ENCODE measurements around the gene IL32. TPM values are rescaled to one million over a fixed set of nuclear protein-coding genes. Genes with fewer than 3 reads are reported as not detected.

The IL32 gene
- total RNA-seq, 1 donor from 2014 or later, result 4.9 TPM

DNA sequence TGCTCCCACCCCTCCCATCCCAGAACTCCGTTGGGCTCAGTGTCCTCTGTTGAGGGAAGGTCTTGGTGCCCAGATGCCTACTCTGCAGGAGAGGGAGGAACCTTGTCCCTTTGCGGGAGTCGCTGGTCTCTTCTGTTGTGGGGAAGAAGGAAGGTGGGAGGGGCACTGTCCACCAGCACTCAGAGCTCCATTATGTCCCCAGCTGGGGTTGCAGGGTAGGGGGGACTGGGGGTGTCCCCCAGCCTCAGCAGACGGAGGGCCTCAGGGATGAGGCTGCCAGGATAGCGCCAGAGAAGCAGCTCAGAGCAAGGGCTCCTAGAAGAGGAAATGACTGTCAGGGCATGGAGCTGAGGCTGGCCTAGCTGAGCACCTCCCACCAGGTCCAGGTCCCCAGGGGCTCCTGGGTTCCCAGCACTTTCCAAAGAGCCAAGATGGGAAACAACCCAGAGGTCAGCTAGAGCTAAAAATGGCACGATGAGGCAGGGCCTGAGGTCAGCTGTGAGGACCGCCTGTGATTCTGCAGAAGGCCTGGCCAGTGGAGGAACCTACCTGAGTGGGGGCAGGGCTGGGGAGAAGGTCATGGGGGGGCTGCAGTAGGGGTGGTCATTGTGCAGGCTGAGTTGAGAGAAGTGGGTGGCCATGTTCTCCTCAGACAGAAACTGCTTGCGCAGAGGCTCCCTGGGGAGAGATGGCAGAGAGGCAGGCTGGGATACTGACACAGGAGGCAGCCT is 42.6 kb upstream of the IL32 start:
- Mint-ChIP-seq H3K27me3 (ENCODE audit: low read depth) (peaks cover 12% of the 10 kb centered on the region), H3K27ac (peak overlapping the region; percentile 99), H3K4me1 (peaks cover 41% of the 10 kb centered on the region), H3K4me3 (peak overlapping the region; percentile 84), H3K9me3 (no peaks in the 10 kb centered on the region), H3K36me3 (peaks cover 11% of the 10 kb centered on the region)
- no peak for DNase-seq (ENCODE audit: low spot score in 2 of 2, unreplicated experiment in 2 of 2)
- TF ChIP-seq, protein P1, sequence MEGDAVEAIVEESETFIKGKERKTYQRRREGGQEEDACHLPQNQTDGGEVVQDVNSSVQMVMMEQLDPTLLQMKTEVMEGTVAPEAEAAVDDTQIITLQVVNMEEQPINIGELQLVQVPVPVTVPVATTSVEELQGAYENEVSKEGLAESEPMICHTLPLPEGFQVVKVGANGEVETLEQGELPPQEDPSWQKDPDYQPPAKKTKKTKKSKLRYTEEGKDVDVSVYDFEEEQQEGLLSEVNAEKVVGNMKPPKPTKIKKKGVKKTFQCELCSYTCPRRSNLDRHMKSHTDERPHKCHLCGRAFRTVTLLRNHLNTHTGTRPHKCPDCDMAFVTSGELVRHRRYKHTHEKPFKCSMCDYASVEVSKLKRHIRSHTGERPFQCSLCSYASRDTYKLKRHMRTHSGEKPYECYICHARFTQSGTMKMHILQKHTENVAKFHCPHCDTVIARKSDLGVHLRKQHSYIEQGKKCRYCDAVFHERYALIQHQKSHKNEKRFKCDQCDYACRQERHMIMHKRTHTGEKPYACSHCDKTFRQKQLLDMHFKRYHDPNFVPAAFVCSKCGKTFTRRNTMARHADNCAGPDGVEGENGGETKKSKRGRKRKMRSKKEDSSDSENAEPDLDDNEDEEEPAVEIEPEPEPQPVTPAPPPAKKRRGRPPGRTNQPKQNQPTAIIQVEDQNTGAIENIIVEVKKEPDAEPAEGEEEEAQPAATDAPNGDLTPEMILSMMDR (IDR thresholded peaks at IDR 0.05; ENCODE audit: unreplicated experiment), result no peak

DNA sequence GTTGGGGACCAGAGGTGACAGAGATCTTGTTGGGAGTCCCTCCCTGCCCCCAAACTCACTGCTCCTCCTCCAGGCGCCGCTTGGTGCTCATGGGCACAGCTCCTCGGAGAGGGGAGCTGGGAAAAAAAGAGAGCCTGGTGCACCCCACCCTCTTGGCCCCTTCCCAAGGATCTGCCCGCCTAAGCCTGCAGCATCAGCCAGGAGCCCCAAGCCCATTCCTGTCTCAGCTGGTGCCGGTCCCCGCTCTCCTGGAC is 42.1 kb upstream of the IL32 start:
- Mint-ChIP-seq H3K27ac (peak overlapping the region; percentile 99), H3K9me3 (no peaks in the 10 kb centered on the region), H3K27me3 (ENCODE audit: low read depth) (peaks cover 8% of the 10 kb centered on the region), H3K4me1 (peaks cover 39% of the 10 kb centered on the region), H3K4me3 (peak overlapping the region; percentile 84), H3K36me3 (peaks cover 11% of the 10 kb centered on the region)
- TF ChIP-seq, protein P1 (IDR thresholded peaks at IDR 0.05; ENCODE audit: unreplicated experiment), result no peak
- no peak for DNase-seq (ENCODE audit: low spot score in 2 of 2, unreplicated experiment in 2 of 2)

DNA sequence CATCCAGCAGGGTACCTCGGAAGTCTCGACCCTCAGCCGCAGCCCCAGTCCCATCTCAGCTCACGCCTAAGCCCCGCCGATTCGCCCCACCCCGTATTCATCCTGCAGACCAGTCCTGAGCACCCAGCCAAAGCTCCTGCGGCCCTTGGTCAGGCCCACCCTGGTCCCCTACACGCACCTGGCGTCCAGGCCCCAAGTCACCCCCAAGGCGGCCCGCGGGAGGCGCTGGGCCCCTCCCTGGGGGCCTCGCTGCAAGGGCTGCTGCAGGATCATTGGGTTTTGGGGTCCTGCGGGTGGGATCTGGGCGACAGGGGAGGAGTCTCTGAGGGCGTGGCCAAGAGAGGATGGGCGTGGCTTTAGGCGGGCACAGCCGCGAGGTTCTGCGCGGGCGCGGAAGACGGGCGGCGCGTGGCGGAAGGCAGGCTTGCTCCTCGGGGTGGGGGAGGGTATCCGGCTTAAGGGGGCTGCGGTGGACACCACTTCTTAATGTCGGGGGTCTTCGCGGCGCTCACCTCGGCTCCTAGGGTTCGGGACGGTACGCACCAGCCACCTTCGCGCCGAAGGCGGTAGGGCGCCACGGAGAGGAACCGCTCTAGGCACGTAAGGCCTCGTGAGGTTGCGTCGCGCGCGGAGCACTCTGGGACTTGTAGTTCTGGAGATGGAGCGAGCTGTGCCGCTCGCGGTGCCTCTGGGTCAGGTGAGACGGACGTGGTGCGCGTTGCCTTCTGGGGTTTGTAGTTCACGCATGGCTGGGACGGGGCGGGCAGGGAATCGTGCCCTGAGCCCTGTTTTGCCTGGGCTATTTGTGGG is 41.6 kb upstream of the IL32 start, which contains the start of the genes HCFC1R1 and THOC6:
Gene HCFC1R1 (minus strand): TSS at position 274 of the 810 bp plus-strand sequence. CDS start 1 bp downstream, at position 273.
Gene THOC6 (plus strand): TSS at position 367 of the 810 bp plus-strand sequence. CDS start 292 bp downstream, at position 659.
- H3K9me3 Mint-ChIP-seq, result no peaks in the 10 kb centered on the region
- H3K27me3 Mint-ChIP-seq (ENCODE audit: low read depth), result peaks cover 3% of the 10 kb centered on the region
- peaks cover 35% of the 10 kb centered on the region for H3K4me1 Mint-ChIP-seq
- H3K4me3 Mint-ChIP-seq, result peak within 1 kb of the TSS; percentile 84
- TF ChIP-seq, protein P1 (IDR thresholded peaks at IDR 0.05; ENCODE audit: unreplicated experiment), result no peak
- peak; percentile 88 to 93 for DNase-seq (ENCODE audit: low spot score in 2 of 2, unreplicated experiment in 2 of 2)
- peaks cover 11% of the 10 kb centered on the region for H3K36me3 Mint-ChIP-seq
- H3K27ac Mint-ChIP-seq, result peak within 1 kb of the TSS; percentile 99

DNA sequence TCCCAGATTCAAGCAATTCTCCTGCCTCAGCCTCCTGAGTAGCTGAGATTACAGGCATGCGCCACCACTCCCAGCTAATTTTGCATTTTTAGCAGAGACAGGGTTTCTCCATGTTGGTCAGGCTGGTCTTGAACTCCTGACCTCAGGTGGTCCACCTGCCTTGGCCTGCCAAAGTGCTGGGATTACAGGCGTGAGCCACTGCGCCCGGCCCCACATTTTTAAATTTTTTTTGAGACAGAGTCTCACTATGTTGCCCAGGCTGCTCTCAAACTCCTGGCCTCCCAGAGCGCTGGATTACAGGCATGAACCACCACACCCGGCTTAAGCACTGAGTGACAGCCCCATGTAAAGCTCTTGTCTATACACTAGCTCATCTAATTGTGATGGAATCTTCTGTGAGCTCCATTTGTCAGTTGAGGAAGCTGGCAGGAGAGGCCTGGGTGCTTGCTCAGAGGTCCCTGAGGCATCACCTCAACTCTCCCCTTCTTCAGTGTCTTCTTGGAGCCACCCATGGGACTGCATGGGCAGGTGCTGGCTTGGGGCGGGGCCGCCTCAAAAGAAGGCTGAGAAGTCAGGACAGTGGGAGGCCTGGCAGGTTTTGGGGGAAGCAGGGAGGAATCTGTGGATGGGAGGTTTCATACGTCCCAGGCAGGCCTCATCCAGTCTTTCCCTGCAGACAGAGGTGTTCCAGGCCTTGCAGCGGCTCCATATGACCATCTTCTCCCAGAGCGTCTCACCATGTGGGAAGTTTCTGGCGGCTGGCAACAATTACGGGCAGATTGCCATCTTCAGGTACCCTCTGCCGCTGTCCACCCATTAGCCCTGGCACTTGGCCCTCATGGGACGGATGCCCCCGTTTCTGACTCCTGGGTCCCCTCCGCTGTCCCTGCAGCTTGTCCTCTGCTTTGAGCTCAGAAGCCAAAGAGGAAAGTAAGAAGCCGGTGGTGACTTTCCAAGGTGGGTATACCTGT is 40.1 kb upstream of the IL32 start:
- TF ChIP-seq, protein P1 (IDR thresholded peaks at IDR 0.05; ENCODE audit: unreplicated experiment), result no peak
- Mint-ChIP-seq H3K4me3 (peak overlapping the region; percentile 84), H3K9me3 (no peaks in the 10 kb centered on the region), H3K36me3 (peaks cover 11% of the 10 kb centered on the region), H3K27ac (no peak overlapping the region), H3K4me1 (peaks cover 30% of the 10 kb centered on the region), H3K27me3 (ENCODE audit: low read depth) (peaks cover 4% of the 10 kb centered on the region)
- DNase-seq (ENCODE audit: low spot score in 2 of 2, unreplicated experiment in 2 of 2), result no peak

DNA sequence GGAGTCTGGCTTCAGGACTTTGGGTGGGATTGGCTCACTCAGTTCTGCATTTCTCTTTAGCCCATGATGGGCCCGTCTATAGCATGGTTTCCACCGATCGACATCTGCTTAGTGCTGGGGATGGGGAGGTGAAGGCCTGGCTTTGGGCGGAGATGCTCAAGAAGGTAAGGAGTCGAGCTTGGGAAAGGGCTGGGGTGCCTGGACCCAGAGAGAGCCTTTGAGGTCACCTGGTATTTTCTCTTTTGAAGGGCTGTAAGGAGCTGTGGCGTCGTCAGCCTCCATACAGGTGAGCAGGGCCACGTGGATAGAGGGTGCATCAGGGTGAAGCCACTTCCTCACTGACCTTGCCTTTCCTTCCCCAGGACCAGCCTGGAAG is 39.4 kb upstream of the IL32 start:
- TF ChIP-seq, protein P1 (IDR thresholded peaks at IDR 0.05; ENCODE audit: unreplicated experiment), result no peak
- Mint-ChIP-seq H3K4me3 (no peak overlapping the region), H3K9me3 (no peaks in the 10 kb centered on the region), H3K36me3 (peaks cover 11% of the 10 kb centered on the region), H3K27me3 (ENCODE audit: low read depth) (peaks cover 4% of the 10 kb centered on the region), H3K27ac (no peak overlapping the region), H3K4me1 (peaks cover 30% of the 10 kb centered on the region)
- no peak for DNase-seq (ENCODE audit: low spot score in 2 of 2, unreplicated experiment in 2 of 2)

Measured in mesothelial cell of epicardium (in vitro differentiated cells).